ENCODE results near the gene AGFG2.

AGFG2 gene

GRCh38 chr7:100599911-100600729, 61.1 kb downstream of the AGFG2 start:
- Histone ChIP-seq H3K27me3 (no peaks in the 10 kb centered on the region), H3K4me3 (ENCODE audit: low read depth, low read length) (no peak overlapping the region), H3K36me3 (peaks cover 5% of the 10 kb centered on the region), H3K4me1 (peaks cover 6% of the 10 kb centered on the region), H3K9me3 (no peaks in the 10 kb centered on the region)
- no peak for DNase-seq
- no peak; the same call in 1 of the 2 replicates for TF ChIP-seq CTCF (IDR thresholded peaks at IDR 0.05; ENCODE audit: low read depth, low read length)

GRCh38 chr7:100600730-100601038, 61.7 kb downstream of the AGFG2 start:
- TF ChIP-seq CTCF (IDR thresholded peaks at IDR 0.05; ENCODE audit: low read depth, low read length): no peak
- Histone ChIP-seq H3K4me3 (ENCODE audit: low read depth, low read length) (no peak overlapping the region), H3K4me1 (peaks cover 6% of the 10 kb centered on the region), H3K36me3 (peaks cover 11% of the 10 kb centered on the region), H3K27me3 (no peaks in the 10 kb centered on the region), H3K9me3 (no peaks in the 10 kb centered on the region)
- no peak for DNase-seq

GRCh38 chr7:100602889-100603725, 64.1 kb downstream of the AGFG2 start:
- Histone ChIP-seq H3K4me1 (peaks cover 6% of the 10 kb centered on the region), H3K36me3 (peaks cover 33% of the 10 kb centered on the region), H3K27me3 (no peaks in the 10 kb centered on the region), H3K4me3 (ENCODE audit: low read depth, low read length) (peak overlapping the region; percentile 80), H3K9me3 (no peaks in the 10 kb centered on the region)
- peak; percentile 97 for DNase-seq
- TF ChIP-seq CTCF (IDR thresholded peaks at IDR 0.05; ENCODE audit: low read depth, low read length): no peak

- H3K9me3 ChIP-seq: no peaks in the 10 kb centered on the region
- H3K36me3 ChIP-seq: peaks cover 36% of the 10 kb centered on the region
- DNase-seq: peak; percentile 52
- peaks cover 6% of the 10 kb centered on the region for H3K4me1 ChIP-seq
- no peaks in the 10 kb centered on the region for H3K27me3 ChIP-seq
- H3K4me3 ChIP-seq (ENCODE audit: low read depth, low read length): peak overlapping the region; percentile 80
- no peak for TF ChIP-seq CTCF (IDR thresholded peaks at IDR 0.05; ENCODE audit: low read depth, low read length)
Measured at GRCh38 chr7:100603726-100604027, 64.7 kb downstream of the AGFG2 start.

GRCh38 chr7:100604028-100604975, 65.3 kb downstream of the AGFG2 start:
- Histone ChIP-seq H3K4me3 (ENCODE audit: low read depth, low read length) (peak overlapping the region; percentile 80), H3K9me3 (no peaks in the 10 kb centered on the region), H3K4me1 (peaks cover 6% of the 10 kb centered on the region), H3K27me3 (no peaks in the 10 kb centered on the region), H3K36me3 (peaks cover 36% of the 10 kb centered on the region)
- peak; percentile 42 for TF ChIP-seq CTCF (IDR thresholded peaks at IDR 0.05; ENCODE audit: low read depth, low read length)
- DNase-seq: peak; percentile 81
